Measurements from ENCODE around the gene NHSL2.
A peak's percentile ranks its signal among the peaks of the same experiment; 100 is the strongest.

Gene NHSL2

GRCh38 chrX:72045141-72045540 lies 134.5 kb downstream of the NHSL2 start:
- TF ChIP-seq MAX (IDR thresholded peaks at IDR 0.05; ENCODE audit: low read depth, low read length) (no peak), CTCF (IDR thresholded peaks at IDR 0.05; ENCODE audit: low read depth, low read length) (no peak), MYC (IDR thresholded peaks at IDR 0.05; ENCODE audit: low read depth, low read length) (no peak), POLR2A (IDR thresholded peaks at IDR 0.05; ENCODE audit: extremely low read depth, insufficient read length) (no peak)
- no peak for DNase-seq (ENCODE audit: low read depth)
- no peak overlapping the region for H3K4me3 ChIP-seq (ENCODE audit: low read depth, low read length)

GRCh38 chrX:72045552-72046277 lies 135.1 kb downstream of the NHSL2 start:
- TF ChIP-seq MYC (IDR thresholded peaks at IDR 0.05; ENCODE audit: low read depth, low read length): no peak
- no peak for TF ChIP-seq POLR2A (IDR thresholded peaks at IDR 0.05; ENCODE audit: extremely low read depth, insufficient read length)
- no peak for TF ChIP-seq MAX (IDR thresholded peaks at IDR 0.05; ENCODE audit: low read depth, low read length)
- TF ChIP-seq CTCF (IDR thresholded peaks at IDR 0.05; ENCODE audit: low read depth, low read length): no peak
- no peak overlapping the region for H3K4me3 ChIP-seq (ENCODE audit: low read depth, low read length)
- DNase-seq (ENCODE audit: low read depth): no peak

- DNase-seq (ENCODE audit: low read depth): no peak
- no peak for TF ChIP-seq CTCF (IDR thresholded peaks at IDR 0.05; ENCODE audit: low read depth, low read length)
- no peak for TF ChIP-seq MAX (IDR thresholded peaks at IDR 0.05; ENCODE audit: low read depth, low read length)
- TF ChIP-seq MYC (IDR thresholded peaks at IDR 0.05; ENCODE audit: low read depth, low read length): no peak
- no peak for TF ChIP-seq POLR2A (IDR thresholded peaks at IDR 0.05; ENCODE audit: extremely low read depth, insufficient read length)
- H3K4me3 ChIP-seq (ENCODE audit: low read depth, low read length): no peak overlapping the region
These were observed 135.8 kb downstream of the NHSL2 start for GRCh38 chrX:72046447-72046846.

- TF ChIP-seq CTCF (IDR thresholded peaks at IDR 0.05; ENCODE audit: low read depth, low read length) (peak; percentile 15), MYC (IDR thresholded peaks at IDR 0.05; ENCODE audit: low read depth, low read length) (no peak)
- DNase-seq (ENCODE audit: low read depth): peak; percentile 38
- H3K4me3 ChIP-seq (ENCODE audit: low read depth, low read length): no peak overlapping the region
These were observed 138.1 kb downstream of the NHSL2 start for GRCh38 chrX:72048510-72049455.

- no peak overlapping the region for H3K4me3 ChIP-seq (ENCODE audit: low read depth, low read length)
- DNase-seq (ENCODE audit: low read depth): no peak
- no peak for TF ChIP-seq MAX (IDR thresholded peaks at IDR 0.05; ENCODE audit: low read depth, low read length)
- TF ChIP-seq POLR2A (IDR thresholded peaks at IDR 0.05; ENCODE audit: extremely low read depth, insufficient read length): no peak
- no peak for TF ChIP-seq MYC (IDR thresholded peaks at IDR 0.05; ENCODE audit: low read depth, low read length)
- TF ChIP-seq CTCF (IDR thresholded peaks at IDR 0.05; ENCODE audit: low read depth, low read length): no peak
These were observed 139.4 kb downstream of the NHSL2 start for GRCh38 chrX:72050011-72050410.

All from NB4 (cell line).